Neuronal stem cell (in vitro differentiated cells): ENCODE measurements around the gene GMNC.

Experiments
- DNase-seq: peaks from one replicate; pipeline ENCODE4 v3.0.0-alpha.2; 2013; ENCODE audit warnings: low spot score
- H2AFZ ChIP-seq: one replicate; pipeline ENCODE4 v1.6.1; 2013; ENCODE audit warnings: mild to moderate bottlenecking, low read length, inconsistent platforms
- H2AK5ac ChIP-seq: 2 replicates; pipeline ENCODE4 v1.6.1; 2013; ENCODE audit warnings: low read depth, mild to moderate bottlenecking, inconsistent platforms, low read length, moderate library complexity, mixed read lengths
- H2BK120ac ChIP-seq: 2 replicates; pipeline ENCODE4 v1.6.1; 2013; ENCODE audit warnings: low read depth, mild to moderate bottlenecking, inconsistent platforms, low read length, moderate library complexity, mixed read lengths
- H2BK12ac ChIP-seq: one replicate; pipeline ENCODE4 v1.6.1; 2013; ENCODE audit warnings: low read length, inconsistent platforms
- H2BK15ac ChIP-seq: 2 replicates; pipeline ENCODE4 v1.6.1; 2013; ENCODE audit warnings: mild to moderate bottlenecking, low read length, inconsistent platforms, mixed read lengths
- H2BK5ac ChIP-seq: one replicate; pipeline ENCODE4 v1.6.1; 2013; ENCODE audit warnings: inconsistent platforms, mild to moderate bottlenecking, low read length, moderate library complexity
- H3K14ac ChIP-seq: one replicate; pipeline ENCODE4 v1.6.1; 2013; ENCODE audit warnings: low read length, inconsistent platforms
- H3K18ac ChIP-seq: 2 replicates; pipeline ENCODE4 v1.6.1; 2013; ENCODE audit warnings: low read length, inconsistent platforms
- H3K23ac ChIP-seq: 2 replicates; pipeline ENCODE4 v1.6.1; 2013; ENCODE audit warnings: low read depth, mild to moderate bottlenecking, mixed read lengths, low read length, inconsistent platforms; ENCODE audit not compliant: poor library complexity
- H3K27ac ChIP-seq: replicated peaks from 3 replicates; pipeline ENCODE4 v1.5.1; 2013; ENCODE audit warnings: low read length, inconsistent platforms
- H3K27me3 ChIP-seq, 3 experiments: 2 replicates each; pipeline ENCODE4 v1.6.1; 2013; ENCODE audit warnings: low read length in 3 of 3, mild to moderate bottlenecking in 2 of 3, inconsistent platforms in 1 of 3, low read depth in 1 of 3, mixed read lengths in 1 of 3, moderate library complexity in 1 of 3; ENCODE audit not compliant: control insufficient read depth in 3 of 3, insufficient read depth in 3 of 3
- H3K36me3 ChIP-seq, 2 donors: replicated peaks in 1 of 2; 2 replicates each; pipeline ENCODE4 v1.6.1; 2013; ENCODE audit warnings: low read length in 2 of 2; ENCODE audit not compliant: control insufficient read depth in 2 of 2, insufficient read depth in 2 of 2
- H3K4ac ChIP-seq: 2 replicates; pipeline ENCODE4 v1.6.1; 2013; ENCODE audit warnings: inconsistent platforms, mild to moderate bottlenecking, low read length, moderate library complexity
- H3K4me1 ChIP-seq, 2 donors: 1 replicate in 1 of 2; 2 replicates in 1 of 2; pipeline ENCODE4 v1.6.1; 2013; ENCODE audit warnings: low read length in 2 of 2, low read depth in 1 of 2; ENCODE audit not compliant: control insufficient read depth in 2 of 2, insufficient read depth in 1 of 2
- H3K4me2 ChIP-seq: one replicate; pipeline ENCODE4 v1.6.1; 2013; ENCODE audit warnings: mild to moderate bottlenecking, low read length, inconsistent platforms; ENCODE audit not compliant: insufficient read depth, poor library complexity, severe bottlenecking
- H3K4me3 ChIP-seq, 2 donors: 2 replicates each; pipeline ENCODE4 v1.5.1; 2013; ENCODE audit warnings: low read length in 2 of 2, mild to moderate bottlenecking in 2 of 2, inconsistent platforms in 1 of 2, moderate library complexity in 1 of 2
- H3K79me1 ChIP-seq: one replicate; pipeline ENCODE4 v1.6.1; 2013; ENCODE audit warnings: low read depth, mild to moderate bottlenecking, inconsistent platforms, low read length, moderate library complexity
- H3K9ac ChIP-seq: one replicate; pipeline ENCODE4 v1.6.1; 2013; ENCODE audit warnings: mild to moderate bottlenecking, low read depth, low read length, inconsistent platforms; ENCODE audit not compliant: poor library complexity
- H3K9me3 ChIP-seq, 2 donors: replicated peaks in 1 of 2; 2 replicates each; pipeline versions ENCODE3 to v1.6.1; 2013; ENCODE audit warnings: low read length in 2 of 2, mild to moderate bottlenecking in 2 of 2, inconsistent platforms in 1 of 2, low read depth in 1 of 2, mixed read lengths in 1 of 2, moderate library complexity in 1 of 2; ENCODE audit not compliant: control insufficient read depth in 2 of 2, insufficient read depth in 1 of 2
- H4K8ac ChIP-seq: one replicate; pipeline ENCODE4 v1.6.1; 2013; ENCODE audit warnings: low read depth, mild to moderate bottlenecking, inconsistent platforms, low read length, moderate library complexity
- H4K91ac ChIP-seq: one replicate; pipeline ENCODE4 v1.6.1; 2013; ENCODE audit warnings: low read length, low read depth, mild to moderate bottlenecking, inconsistent platforms; ENCODE audit not compliant: poor library complexity
- WGBS, 2 donors: extraction: QIAGEN DNeasy Blood & Tissue Kit; methylation state at CpG; one replicate each; pipeline ENCODE4 v1.1.7; 2013; ENCODE audit warnings: missing lambda C conversion rate in 2 of 2, mixed read lengths in 1 of 2; ENCODE audit not compliant: insufficient read length in 2 of 2, insufficient replicate concordance in 1 of 2; ENCODE audit errors: extremely low coverage in 2 of 2; 5-methylcytosine and 5-hydroxymethylcytosine counted together

The GMNC gene

GRCh38 chr3:190809351-190809750 is 53.1 kb downstream of the GMNC start:
- Histone ChIP-seq H2BK5ac (no peak overlapping the region), H2BK120ac (no peak overlapping the region), H3K36me3 (no peaks in the 10 kb centered on the region), H3K4me3 (no peak overlapping the region), H4K8ac (no peak overlapping the region), H2AFZ (no peak overlapping the region), H3K9ac (no peak overlapping the region), H2AK5ac (no peak overlapping the region), H3K4me2 (no peak overlapping the region), H4K91ac (no peak overlapping the region), H3K27me3 (peaks cover 0 to 3% (median 0%) of the 10 kb centered on the region in 3 experiments), H3K14ac (no peak overlapping the region), H2BK12ac (no peak overlapping the region), H2BK15ac (no peak overlapping the region), H3K18ac (no peak overlapping the region), H3K27ac (no peak overlapping the region), H3K23ac (no peak overlapping the region), H3K9me3 (no peaks in the 10 kb centered on the region), H3K4me1 (peaks cover 0 to 2% of the 10 kb centered on the region in 2 donors), H3K79me1 (no peaks in the 10 kb centered on the region), H3K4ac (no peak overlapping the region)
- WGBS, 2 donors, result no CpG with 5 or more reads among the region's 2 CpGs
- DNase-seq, result no peak

GRCh38 chr3:190807719-190808375 is 54.6 kb downstream of the GMNC start:
- no peak overlapping the region for H3K27ac ChIP-seq
- H2BK15ac ChIP-seq, result no peak overlapping the region
- H4K8ac ChIP-seq, result no peak overlapping the region
- peaks cover 0 to 2% of the 10 kb centered on the region in 2 donors for H3K4me1 ChIP-seq
- no peak overlapping the region for H3K4me3 ChIP-seq
- no peaks in the 10 kb centered on the region for H3K79me1 ChIP-seq
- H2AFZ ChIP-seq, result no peak overlapping the region
- H3K27me3 ChIP-seq, result peaks cover 0 to 3% (median 0%) of the 10 kb centered on the region in 3 experiments
- no peaks in the 10 kb centered on the region for H3K9me3 ChIP-seq
- no peak overlapping the region for H2BK120ac ChIP-seq
- no peak overlapping the region for H2AK5ac ChIP-seq
- peak overlapping the region; percentile 56 for H3K14ac ChIP-seq
- no peak overlapping the region for H2BK12ac ChIP-seq
- no peaks in the 10 kb centered on the region for H3K36me3 ChIP-seq
- H4K91ac ChIP-seq, result no peak overlapping the region
- no peak overlapping the region for H3K4ac ChIP-seq
- no peak overlapping the region for H2BK5ac ChIP-seq
- no peak overlapping the region for H3K4me2 ChIP-seq
- no CpG with 5 or more reads among the region's 4 CpGs for WGBS, 2 donors
- H3K23ac ChIP-seq, result no peak overlapping the region
- no peak overlapping the region for H3K18ac ChIP-seq
- no peak for DNase-seq
- H3K9ac ChIP-seq, result no peak overlapping the region
